Lower lobe of right lung (tissue), 2 donors: Measurements from ENCODE around the gene ARID1B. TPM values are rescaled to one million over a fixed set of nuclear protein-coding genes. Genes with fewer than 3 reads are reported as not detected.

Experiments used
- ATAC-seq, 2 donors: fragments of 200-7000 bp; cut with Tn5 transposase; one replicate each; pipeline ENCODE4 v1.9.1; 2020 to 2022; ENCODE audit warnings: mild to moderate bottlenecking in 2 of 2, moderate library complexity in 2 of 2
- DNase-seq: peaks from one replicate; pipeline ENCODE4 v3.0.0-alpha.2; 2020
- H3K27ac ChIP-seq: fragments of 200-600 bp; one replicate; pipeline ENCODE4 v1.8.0; 2022
- H3K27me3 ChIP-seq: fragments of 200-600 bp; one replicate; pipeline ENCODE4 v1.8.0; 2022; ENCODE audit warnings: low read depth
- H3K36me3 ChIP-seq: fragments of 200-600 bp; one replicate; pipeline ENCODE4 v1.8.0; 2022; ENCODE audit warnings: mild to moderate bottlenecking
- H3K4me1 ChIP-seq: fragments of 200-600 bp; one replicate; pipeline ENCODE4 v1.8.0; 2022
- H3K4me3 ChIP-seq: fragments of 200-600 bp; one replicate; pipeline ENCODE4 v1.8.0; 2022; ENCODE audit warnings: mild to moderate bottlenecking
- H3K9me3 ChIP-seq: fragments of 200-600 bp; one replicate; pipeline ENCODE4 v1.8.0; 2022
- CTCF ChIP-seq: fragments of 200-600 bp; IDR thresholded peaks from one replicate; pipeline ENCODE4 v1.8.0; 2022; ENCODE audit warnings: antibody characterized with exemption, mild to moderate bottlenecking
- intact Hi-C: fragments of 100-400 bp; cut with DNase I; formaldehyde crosslinking; loops from one replicate; pipeline ENCODE4 v1.11.0; 2022
- total RNA-seq: library from RNA; stranded (reverse); fragmentation: NEBNext Ultra II Directional; extraction: Animal tissue kit (Norgen Biotek cat#: 25700); gene quantifications from one replicate; pipeline ENCODE4 v1.2.1, GENCODE V29; 2021
- donor health status: DM: no; HTN: yes; CAD: no; lungs with severe emphysema.

ARID1B gene
- total RNA-seq, 1 donor from 2014 or later, result 95.5 TPM

- intact Hi-C loops, result no loop called here
- H3K36me3 ChIP-seq, result peaks cover 30% of the 10 kb centered on the region
- no peak for TF ChIP-seq CTCF
- no peaks in the 10 kb centered on the region for H3K9me3 ChIP-seq
- no peak overlapping the region for H3K4me3 ChIP-seq
- no peaks in the 10 kb centered on the region for H3K27me3 ChIP-seq
- H3K27ac ChIP-seq, result peak overlapping the region; percentile 25
- peak in 1 of 2 donors; percentile 39 for ATAC-seq
- DNase-seq, result no peak
- peaks cover 26% of the 10 kb centered on the region for H3K4me1 ChIP-seq
These were observed 356.7 kb downstream of the ARID1B start for GRCh38 chr6:157133856-157134255.

GRCh38 chr6:157134402-157135047 lies 357.3 kb downstream of the ARID1B start:
- Histone ChIP-seq H3K4me1 (peaks cover 19% of the 10 kb centered on the region), H3K36me3 (peaks cover 34% of the 10 kb centered on the region), H3K4me3 (no peak overlapping the region), H3K9me3 (no peaks in the 10 kb centered on the region), H3K27ac (peak overlapping the region; percentile 25), H3K27me3 (no peaks in the 10 kb centered on the region)
- ATAC-seq (peak; percentile 24 to 37), DNase-seq (no peak)
- TF ChIP-seq CTCF, result no peak
- intact Hi-C loops, result no loop called here

- H3K27ac ChIP-seq, result no peak overlapping the region
These were observed 358.5 kb downstream of the ARID1B start for GRCh38 chr6:157135691-157136090.

GRCh38 chr6:157137501-157137900 lies 360.3 kb downstream of the ARID1B start:
- ATAC-seq, result no peak
- TF ChIP-seq CTCF, result no peak
- no peaks in the 10 kb centered on the region for H3K9me3 ChIP-seq

More at GRCh38 chr6:157135691-157136090, 358.5 kb downstream of the ARID1B start:
- H3K27me3 ChIP-seq, result no peaks in the 10 kb centered on the region
- DNase-seq (no peak), ATAC-seq (no peak)
- H3K4me3 ChIP-seq, result no peak overlapping the region
- no peaks in the 10 kb centered on the region for H3K9me3 ChIP-seq
- peaks cover 13% of the 10 kb centered on the region for H3K4me1 ChIP-seq
- H3K36me3 ChIP-seq, result peaks cover 39% of the 10 kb centered on the region
- TF ChIP-seq CTCF, result no peak
- intact Hi-C loops, result no loop called here

GRCh38 chr6:157139054-157139708 lies 362.0 kb downstream of the ARID1B start:
- H3K9me3 ChIP-seq, result no peaks in the 10 kb centered on the region
- no peak for DNase-seq
- H3K36me3 ChIP-seq, result peaks cover 26% of the 10 kb centered on the region
- intact Hi-C loops, result no loop called here
- no peak overlapping the region for H3K4me3 ChIP-seq
- H3K4me1 ChIP-seq, result peaks cover 17% of the 10 kb centered on the region
- H3K27ac ChIP-seq, result no peak overlapping the region
- TF ChIP-seq CTCF, result peak; percentile 10
- no peak for ATAC-seq
- H3K27me3 ChIP-seq, result no peaks in the 10 kb centered on the region

More at GRCh38 chr6:157137501-157137900, 360.3 kb downstream of the ARID1B start:
- Histone ChIP-seq H3K27me3 (no peaks in the 10 kb centered on the region), H3K27ac (no peak overlapping the region), H3K4me1 (peaks cover 13% of the 10 kb centered on the region), H3K36me3 (peaks cover 42% of the 10 kb centered on the region), H3K4me3 (no peak overlapping the region)
- DNase-seq, result no peak
- intact Hi-C loops, result no loop called here
